Memory B cell (primary cell): Measurements from ENCODE around the gene SYCE3.
A peak's percentile ranks its signal among the peaks of the same experiment; 100 is the strongest.

Experiments
- ATAC-seq: fragments of 150-1000 bp; cut with Tn5 transposase; 2 replicates; pipeline ENCODE4 v1.10.0; 2021; ENCODE audit warnings: low read depth, mild to moderate bottlenecking, moderate library complexity
- DNase-seq, 2 donors: peaks; one replicate each; pipeline ENCODE4 v3.0.0; 2022; ENCODE audit warnings: low spot score in 2 of 2
- H3K27ac Mint-ChIP-seq: one replicate; pipeline ENCODE4 v1.8.0; 2022; ENCODE audit warnings: mild to moderate bottlenecking, moderate library complexity, mixed read lengths
- H3K27me3 Mint-ChIP-seq: one replicate; pipeline ENCODE4 v1.8.0; 2022; ENCODE audit warnings: mixed read lengths
- H3K36me3 Mint-ChIP-seq: one replicate; pipeline ENCODE4 v1.8.0; 2022; ENCODE audit warnings: mild to moderate bottlenecking, mixed read lengths
- H3K4me1 Mint-ChIP-seq: one replicate; pipeline ENCODE4 v1.8.0; 2022; ENCODE audit warnings: mixed read lengths
- H3K4me3 Mint-ChIP-seq: one replicate; pipeline ENCODE4 v1.8.0; 2022; ENCODE audit warnings: mild to moderate bottlenecking, moderate library complexity, mixed read lengths
- H3K9me3 Mint-ChIP-seq: one replicate; pipeline ENCODE4 v1.8.0; 2022; ENCODE audit warnings: mixed read lengths

Gene SYCE3

GRCh38 chr22:50530877-50531545 lies 31.7 kb downstream of the SYCE3 start:
- DNase-seq (peak; percentile 87 to 88), ATAC-seq (peak; percentile 52)
- Mint-ChIP-seq H3K9me3 (no peaks in the 10 kb centered on the region), H3K4me3 (peak overlapping the region; percentile 89), H3K27ac (peak overlapping the region; percentile 98), H3K36me3 (no peaks in the 10 kb centered on the region), H3K27me3 (no peaks in the 10 kb centered on the region), H3K4me1 (peaks cover 35% of the 10 kb centered on the region)

- ATAC-seq (no peak), DNase-seq (no peak)
- H3K4me3 Mint-ChIP-seq = peak overlapping the region; percentile 89
- H3K27ac Mint-ChIP-seq = peak overlapping the region; percentile 98
- H3K4me1 Mint-ChIP-seq = peaks cover 35% of the 10 kb centered on the region
- no peaks in the 10 kb centered on the region for H3K27me3 Mint-ChIP-seq
- no peaks in the 10 kb centered on the region for H3K9me3 Mint-ChIP-seq
- H3K36me3 Mint-ChIP-seq = no peaks in the 10 kb centered on the region
Observed at GRCh38 chr22:50530580-50530876, 32.2 kb downstream of the SYCE3 start.

- Mint-ChIP-seq H3K9me3 (no peaks in the 10 kb centered on the region), H3K4me3 (peak within 1 kb of the TSS; percentile 89), H3K4me1 (peaks cover 32% of the 10 kb centered on the region), H3K27ac (peak within 1 kb of the TSS; percentile 98), H3K27me3 (no peaks in the 10 kb centered on the region), H3K36me3 (no peaks in the 10 kb centered on the region)
- DNase-seq = peak; percentile 69 to 75
- ATAC-seq = peak; percentile 23
Observed at GRCh38 chr22:50529897-50530579, 32.7 kb downstream of the SYCE3 start, which contains the start of gene TYMP. Gene TYMP, minus strand, starts transcription at chr22:50530012. Its CDS starts 303 bp downstream, at chr22:50529709.

- Mint-ChIP-seq H3K27me3 (no peaks in the 10 kb centered on the region), H3K27ac (peak overlapping the region; percentile 98), H3K9me3 (no peaks in the 10 kb centered on the region), H3K36me3 (no peaks in the 10 kb centered on the region), H3K4me1 (peaks cover 34% of the 10 kb centered on the region), H3K4me3 (peak overlapping the region; percentile 89)
- ATAC-seq (no peak), DNase-seq (no peak)
Observed at GRCh38 chr22:50529416-50529896, 33.3 kb downstream of the SYCE3 start.

GRCh38 chr22:50528682-50529415 lies 33.9 kb downstream of the SYCE3 start:
- H3K27ac Mint-ChIP-seq = peak overlapping the region; percentile 37
- H3K4me3 Mint-ChIP-seq = peak overlapping the region; percentile 56
- H3K4me1 Mint-ChIP-seq = peaks cover 33% of the 10 kb centered on the region
- DNase-seq (no peak), ATAC-seq (no peak)
- no peaks in the 10 kb centered on the region for H3K27me3 Mint-ChIP-seq
- no peaks in the 10 kb centered on the region for H3K36me3 Mint-ChIP-seq
- H3K9me3 Mint-ChIP-seq = no peaks in the 10 kb centered on the region

- no peaks in the 10 kb centered on the region for H3K36me3 Mint-ChIP-seq
- H3K9me3 Mint-ChIP-seq = no peaks in the 10 kb centered on the region
Observed at GRCh38 chr22:50527921-50528681, 34.6 kb downstream of the SYCE3 start.

GRCh38 chr22:50526834-50527801 lies 35.6 kb downstream of the SYCE3 start:
- Mint-ChIP-seq H3K4me3 (peak overlapping the region; percentile 88), H3K9me3 (no peaks in the 10 kb centered on the region), H3K36me3 (peaks cover 1% of the 10 kb centered on the region), H3K27ac (peak overlapping the region; percentile 93), H3K27me3 (no peaks in the 10 kb centered on the region), H3K4me1 (peaks cover 24% of the 10 kb centered on the region)
- ATAC-seq (no peak), DNase-seq (peak in 1 of 2 donors; percentile 38)

More at GRCh38 chr22:50527921-50528681, 34.6 kb downstream of the SYCE3 start:
- peaks cover 28% of the 10 kb centered on the region for H3K4me1 Mint-ChIP-seq
- peak overlapping the region; percentile 93 for H3K27ac Mint-ChIP-seq
- ATAC-seq (no peak), DNase-seq (no peak)
- no peaks in the 10 kb centered on the region for H3K27me3 Mint-ChIP-seq
- peak overlapping the region; percentile 88 for H3K4me3 Mint-ChIP-seq

- ATAC-seq (peak; percentile 26), DNase-seq (peak; percentile 82 to 95)
- Mint-ChIP-seq H3K27ac (peak overlapping the region; percentile 95), H3K4me1 (peaks cover 24% of the 10 kb centered on the region), H3K4me3 (peak overlapping the region; percentile 88), H3K36me3 (peaks cover 3% of the 10 kb centered on the region), H3K9me3 (no peaks in the 10 kb centered on the region), H3K27me3 (no peaks in the 10 kb centered on the region)
Observed at GRCh38 chr22:50526108-50526833, 36.4 kb downstream of the SYCE3 start.

GRCh38 chr22:50525858-50526107 lies 36.9 kb downstream of the SYCE3 start:
- ATAC-seq (no peak), DNase-seq (no peak)
- no peaks in the 10 kb centered on the region for H3K9me3 Mint-ChIP-seq
- peaks cover 5% of the 10 kb centered on the region for H3K36me3 Mint-ChIP-seq
- peaks cover 24% of the 10 kb centered on the region for H3K4me1 Mint-ChIP-seq
- no peaks in the 10 kb centered on the region for H3K27me3 Mint-ChIP-seq
- H3K27ac Mint-ChIP-seq = peak overlapping the region; percentile 95
- peak overlapping the region; percentile 88 for H3K4me3 Mint-ChIP-seq

GRCh38 chr22:50525104-50525857 lies 37.4 kb downstream of the SYCE3 start, which contains the start of gene SCO2:
Gene SCO2, minus strand, starts transcription at chr22:50525598. Its CDS starts 1,187 bp downstream, at chr22:50524411.
- ATAC-seq (peak; percentile 58), DNase-seq (peak; percentile 96 to 97)
- Mint-ChIP-seq H3K9me3 (no peaks in the 10 kb centered on the region), H3K36me3 (peaks cover 5% of the 10 kb centered on the region), H3K27me3 (no peaks in the 10 kb centered on the region), H3K27ac (peak within 1 kb of the TSS; percentile 95), H3K4me3 (peak within 1 kb of the TSS; percentile 88), H3K4me1 (peaks cover 24% of the 10 kb centered on the region)

GRCh38 chr22:50524676-50525103 lies 38.0 kb downstream of the SYCE3 start:
- peak overlapping the region; percentile 95 for H3K27ac Mint-ChIP-seq
- DNase-seq (no peak), ATAC-seq (no peak)
- H3K9me3 Mint-ChIP-seq = no peaks in the 10 kb centered on the region
- no peaks in the 10 kb centered on the region for H3K27me3 Mint-ChIP-seq
- H3K4me3 Mint-ChIP-seq = peak overlapping the region; percentile 88
- H3K36me3 Mint-ChIP-seq = peaks cover 5% of the 10 kb centered on the region
- H3K4me1 Mint-ChIP-seq = peaks cover 24% of the 10 kb centered on the region
